NCI-H345 treated with DMSO at 0.1 percent for 48 hours (cell line): ENCODE results near the gene GLG1.
"Not testable (repeated sequence)": the region's sequence is repeated elsewhere in the genome, so short reads cannot be mapped to it uniquely, and the experiment has no call there.

Experiments used
- DNase-seq: peaks from one replicate; lab custom pipeline; 2025; ENCODE audit not compliant: unreplicated experiment; lab: John Stamatoyannopoulos, UW

GLG1 gene

GRCh38 chr16:74542911-74543578 lies 63.9 kb downstream of the GLG1 start:
- DNase-seq: not testable (repeated sequence)

DNA sequence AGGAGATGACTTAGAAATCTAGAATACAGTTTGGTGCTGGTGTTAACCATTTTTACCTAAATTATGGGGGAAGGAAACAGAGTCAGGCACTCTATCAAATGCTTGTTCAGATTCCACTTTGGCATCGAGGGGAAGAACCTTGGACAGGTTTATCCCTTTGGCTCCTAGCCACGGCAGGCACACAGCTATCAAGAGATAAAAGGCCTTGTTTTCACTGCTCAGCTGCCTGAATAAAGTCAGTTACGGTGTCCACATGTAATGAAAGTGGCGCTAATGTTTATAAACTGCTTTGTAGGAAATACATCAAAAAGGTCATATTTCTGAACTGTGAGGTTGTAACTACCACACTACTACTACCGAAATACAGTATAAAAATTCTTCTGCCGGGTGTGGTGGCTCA lies 66.3 kb downstream of the GLG1 start:
- DNase-seq: not testable (repeated sequence)

DNA sequence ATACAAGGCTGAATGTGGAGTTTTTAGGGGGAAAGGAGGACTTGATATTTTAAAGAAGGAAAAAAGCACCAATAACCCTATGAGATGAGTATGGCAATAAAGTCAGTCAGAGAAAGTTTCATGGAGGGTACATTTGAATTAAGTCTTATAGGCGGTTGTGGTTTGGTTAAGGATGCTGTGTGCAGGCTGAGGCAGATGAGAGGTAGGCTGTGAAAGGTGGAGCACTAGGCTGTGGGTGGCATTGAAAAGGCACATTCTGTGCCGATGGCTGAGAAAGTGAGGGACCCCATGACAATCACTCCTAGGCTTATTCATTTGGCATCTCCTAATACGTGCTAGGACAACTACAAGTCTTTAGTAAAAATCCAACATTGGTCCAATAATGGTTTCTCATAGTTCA lies 68.1 kb downstream of the GLG1 start:
- DNase-seq: not testable (repeated sequence)

- DNase-seq: not testable (repeated sequence)
Measured at GRCh38 chr16:74537746-74538145, 69.2 kb downstream of the GLG1 start.

GRCh38 chr16:74534650-74535049 lies 72.3 kb downstream of the GLG1 start:
- DNase-seq: not testable (repeated sequence)

DNA sequence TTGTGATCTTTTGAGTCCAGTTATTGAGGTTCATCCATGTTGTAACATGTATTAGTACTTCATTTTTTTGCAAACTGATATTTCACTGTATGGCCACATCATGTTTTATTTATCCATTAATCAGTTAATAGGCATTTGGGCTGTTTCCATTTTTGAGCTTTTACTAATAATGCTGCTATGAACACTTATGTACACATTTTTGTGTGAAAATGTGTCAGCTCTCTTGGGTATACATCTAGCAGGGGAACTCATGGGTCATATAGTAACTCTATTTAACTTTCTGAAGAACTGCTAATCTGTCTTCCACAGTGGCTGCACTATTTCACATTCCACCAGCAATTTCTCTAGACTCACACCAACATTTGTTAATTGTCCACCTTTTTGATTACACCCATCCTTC lies 82.0 kb downstream of the GLG1 start:
- no peak for DNase-seq

GRCh38 chr16:74524117-74524516 lies 82.8 kb downstream of the GLG1 start:
- no peak for DNase-seq

GRCh38 chr16:74523706-74524105 lies 83.2 kb downstream of the GLG1 start:
- DNase-seq: not testable (repeated sequence)

DNA sequence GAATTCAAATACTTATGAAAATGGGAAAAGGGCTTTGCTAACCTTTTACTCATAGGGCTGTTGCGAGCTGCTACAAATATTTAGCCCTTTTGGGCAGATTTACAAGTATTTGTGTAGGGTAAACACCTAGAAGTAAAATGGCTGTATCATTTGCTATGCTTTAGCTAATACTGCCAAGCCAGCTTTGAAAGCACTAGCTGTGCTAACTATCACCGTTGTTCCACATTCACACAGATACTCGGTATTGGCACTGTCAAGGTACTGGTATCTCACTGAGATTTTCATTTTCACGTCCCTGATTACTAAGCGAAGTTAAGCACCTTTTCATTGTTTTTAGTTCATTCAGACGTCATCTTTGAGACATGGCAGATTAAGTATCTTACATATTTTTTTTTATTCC lies 84.8 kb downstream of the GLG1 start:
- DNase-seq: no peak

DNA sequence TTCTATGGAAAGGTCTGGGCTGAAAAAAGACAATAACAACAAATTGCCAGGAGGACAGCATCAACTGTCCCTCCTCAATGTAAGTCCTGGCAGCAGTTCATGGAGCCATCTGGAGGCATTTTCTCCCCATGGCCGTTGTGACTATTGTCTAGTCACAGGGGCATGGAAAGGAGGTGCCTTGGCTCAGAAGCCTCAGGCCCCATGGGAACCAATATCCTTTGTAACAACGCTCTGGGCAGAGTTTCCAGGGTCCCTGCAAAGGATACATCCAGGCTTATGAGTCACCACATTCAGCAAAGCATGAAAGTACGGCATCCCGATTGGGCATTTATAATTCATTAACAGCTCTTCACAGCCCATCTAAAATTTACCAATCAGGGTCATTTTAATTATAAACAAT lies 85.2 kb downstream of the GLG1 start:
- no peak for DNase-seq

GRCh38 chr16:74518934-74519333 lies 88.0 kb downstream of the GLG1 start:
- DNase-seq: not testable (repeated sequence)

GRCh38 chr16:74511961-74512360 lies 95.0 kb downstream of the GLG1 start:
- DNase-seq: no peak

- DNase-seq: no peak
Measured at GRCh38 chr16:74505011-74505410, 101.9 kb downstream of the GLG1 start.

DNA sequence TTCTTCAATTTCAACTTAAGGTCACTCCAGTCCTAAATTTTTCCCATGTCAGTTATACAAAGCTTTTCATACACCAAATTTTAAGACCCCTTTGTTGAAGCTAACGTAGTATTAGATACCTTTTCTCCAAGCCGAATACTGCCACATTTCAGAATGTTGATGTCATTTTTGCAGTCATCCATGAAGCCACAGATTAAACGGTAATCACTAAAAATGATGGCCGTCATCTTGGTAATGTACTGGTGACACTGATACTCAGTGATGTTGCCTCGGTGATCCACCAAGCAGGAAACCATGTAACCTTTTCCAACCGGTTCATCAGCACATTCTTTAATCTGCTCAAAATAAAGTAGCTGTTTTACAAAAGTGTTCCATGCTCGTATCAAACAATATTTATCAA lies 103.5 kb downstream of the GLG1 start:
- no peak for DNase-seq

GRCh38 chr16:74501484-74502478 lies 105.1 kb downstream of the GLG1 start:
- peak; percentile 20 for DNase-seq

GRCh38 chr16:74500907-74501306 lies 106.0 kb downstream of the GLG1 start:
- no peak for DNase-seq

- DNase-seq: no peak
Measured at GRCh38 chr16:74499114-74499513, 107.8 kb downstream of the GLG1 start.

GRCh38 chr16:74497761-74498160 lies 109.2 kb downstream of the GLG1 start:
- DNase-seq: no peak

- DNase-seq: no peak
Measured at GRCh38 chr16:74496054-74496453, 110.9 kb downstream of the GLG1 start.

DNA sequence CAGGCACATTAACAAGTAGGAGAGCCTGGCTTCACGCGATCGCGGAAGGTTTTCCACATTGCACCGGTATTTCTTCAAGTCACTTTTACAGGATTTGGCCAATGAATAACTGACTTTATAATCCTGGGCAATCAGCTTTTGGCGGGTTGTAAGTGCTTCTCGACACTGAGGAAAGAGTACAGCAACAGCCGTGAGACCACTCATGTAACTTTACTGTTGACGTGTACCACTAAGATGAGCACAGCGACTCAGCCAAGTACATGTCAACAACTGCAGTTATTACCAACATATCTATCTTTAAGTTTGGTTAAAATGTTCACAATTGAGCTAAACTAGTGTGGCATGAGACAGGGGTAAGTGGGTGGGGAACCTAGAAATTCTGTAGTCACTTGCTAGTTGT lies 113.9 kb downstream of the GLG1 start:
- DNase-seq: no peak

- no peak for DNase-seq
Measured at GRCh38 chr16:74487634-74488495, 119.0 kb downstream of the GLG1 start.
